ENCODE measurements around the gene RAX2.
"Not testable (repeated sequence)": the region's sequence is repeated elsewhere in the genome, so short reads cannot be mapped to it uniquely, and the experiment has no call there.

The RAX2 gene

GRCh38 chr19:3771906-3772455 lies at the start of gene RAX2:
Gene RAX2 (minus strand): TSS chr19:3772228. CDS start chr19:3771742, 486 bp downstream.
- DNase-seq (ENCODE audit: low spot score) = no peak

GRCh38 chr19:3821156-3821555 lies 49.1 kb upstream of the RAX2 start:
- DNase-seq (ENCODE audit: low spot score) = no peak

GRCh38 chr19:3819989-3820388 lies 48.0 kb upstream of the RAX2 start:
- DNase-seq (ENCODE audit: low spot score) = no peak

- no peak for DNase-seq (ENCODE audit: low spot score)
These were observed 46.9 kb upstream of the RAX2 start for GRCh38 chr19:3818918-3819317.

- DNase-seq (ENCODE audit: low spot score) = no peak
These were observed 46.4 kb upstream of the RAX2 start for GRCh38 chr19:3818466-3818865.

GRCh38 chr19:3817761-3818160 lies 45.7 kb upstream of the RAX2 start:
- no peak for DNase-seq (ENCODE audit: low spot score)

- no peak for DNase-seq (ENCODE audit: low spot score)
These were observed 44.7 kb upstream of the RAX2 start for GRCh38 chr19:3816566-3817218.

- not testable (repeated sequence) for DNase-seq (ENCODE audit: low spot score)
These were observed 44.1 kb upstream of the RAX2 start for GRCh38 chr19:3816148-3816547.

- no peak for DNase-seq (ENCODE audit: low spot score)
These were observed 42.6 kb upstream of the RAX2 start for GRCh38 chr19:3814648-3815047.

- DNase-seq (ENCODE audit: low spot score) = no peak
These were observed 41.7 kb upstream of the RAX2 start for GRCh38 chr19:3813473-3814392.

GRCh38 chr19:3810708-3811355 lies 38.8 kb upstream of the RAX2 start:
- no peak for DNase-seq (ENCODE audit: low spot score)

- DNase-seq (ENCODE audit: low spot score) = no peak
These were observed 38.1 kb upstream of the RAX2 start for GRCh38 chr19:3809881-3810707.

- DNase-seq (ENCODE audit: low spot score) = no peak
These were observed 36.6 kb upstream of the RAX2 start for GRCh38 chr19:3808420-3809143.

GRCh38 chr19:3807574-3808354 lies 35.7 kb upstream of the RAX2 start:
- no peak for DNase-seq (ENCODE audit: low spot score)

GRCh38 chr19:3807131-3807480 lies 35.1 kb upstream of the RAX2 start:
- no peak for DNase-seq (ENCODE audit: low spot score)

GRCh38 chr19:3805859-3806258 lies 33.8 kb upstream of the RAX2 start:
- no peak for DNase-seq (ENCODE audit: low spot score)

GRCh38 chr19:3804429-3804828 lies 32.4 kb upstream of the RAX2 start:
- no peak for DNase-seq (ENCODE audit: low spot score)

GRCh38 chr19:3803986-3804385 lies 32.0 kb upstream of the RAX2 start:
- no peak for DNase-seq (ENCODE audit: low spot score)

- no peak for DNase-seq (ENCODE audit: low spot score)
These were observed 31.3 kb upstream of the RAX2 start for GRCh38 chr19:3803114-3803888.

Measured in HuH-7 (cell line).